T-cell (primary cell): ENCODE data around the gene CCT2. TPM values are rescaled to one million over a fixed set of nuclear protein-coding genes. Genes with fewer than 3 reads are reported as not detected.

Experiments used
- ATAC-seq, 4 experiments: fragments of 200-7000 bp in 3 of 4; fragments of 150-1000 bp in 1 of 4; cut with Tn5 transposase; replicated peaks in 1 of 4; 1 replicate in 3 of 4; 2 replicates in 1 of 4; pipeline ENCODE4 v1.10.0; 2021; ENCODE audit warnings: moderate library complexity in 3 of 4, mild to moderate bottlenecking in 2 of 4, moderate number of reproducible peaks in 1 of 4
- CTCF ChIA-PET, 2 donors: fragments of 300-600 bp; sonication (Branson Sonifier 250); formaldehyde crosslinking; loops; one replicate each; lab custom pipeline; 2022; ENCODE audit warnings: antibody characterized with exemption in 2 of 2; lab: Charles Lee
- POLR2A ChIA-PET, 2 donors: fragments of 300-600 bp; sonication (Branson Sonifier 250); formaldehyde crosslinking; loops; one replicate each; lab custom pipeline; 2022; ENCODE audit warnings: antibody characterized with exemption in 2 of 2; lab: Charles Lee
- DNase-seq, 35 experiments: peaks; one replicate each; pipeline versions ENCODE4 v3.0.0 to v3.0.0-alpha.2; 2013 to 2023
- H3K27ac ChIP-seq: one replicate; pipeline ENCODE4 v1.5.1; 2013; ENCODE audit warnings: low read length
- H3K27me3 ChIP-seq, 2 experiments: replicated peaks in 1 of 2; 1 replicate in 1 of 2; 2 replicates in 1 of 2; pipeline versions ENCODE4 v1.6.1 to v1.7.0; 2013; ENCODE audit warnings: low read length in 1 of 2, mixed read lengths in 1 of 2; ENCODE audit not compliant: control insufficient read depth in 2 of 2, insufficient read depth in 2 of 2; ENCODE audit errors: extremely low read depth in 1 of 2
- H3K36me3 ChIP-seq, 2 donors: 1 replicate in 1 of 2; 2 replicates in 1 of 2; pipeline versions ENCODE4 v1.6.1 to v1.7.0; 2013; ENCODE audit warnings: low read length in 1 of 2; ENCODE audit not compliant: control insufficient read depth in 2 of 2, insufficient read depth in 1 of 2; ENCODE audit errors: extremely low read depth in 1 of 2
- H3K4me1 ChIP-seq, 2 experiments: 1 replicate in 1 of 2; 2 replicates in 1 of 2; pipeline versions ENCODE4 v1.6.1 to v1.7.0; 2013; ENCODE audit warnings: low read length in 2 of 2, mixed read lengths in 1 of 2; ENCODE audit not compliant: insufficient read depth in 2 of 2, control insufficient read depth in 1 of 2; ENCODE audit errors: extremely low read depth in 1 of 2
- H3K4me3 ChIP-seq, 2 donors: 1 replicate in 1 of 2; 2 replicates in 1 of 2; pipeline versions ENCODE4 v1.5.1 to v1.7.0; 2013; ENCODE audit warnings: mild to moderate bottlenecking in 2 of 2, low read length in 1 of 2, moderate library complexity in 1 of 2; ENCODE audit not compliant: control insufficient read depth in 1 of 2; ENCODE audit errors: extremely low read depth in 1 of 2
- H3K9me3 ChIP-seq: 2 replicates; pipeline ENCODE4 v1.7.0; 2013
- H3K27ac Mint-ChIP-seq, 2 donors: one replicate each; pipeline ENCODE4 v1.8.0; 2020 to 2021; ENCODE audit warnings: mild to moderate bottlenecking in 2 of 2, mixed read lengths in 2 of 2
- H3K27me3 Mint-ChIP-seq, 2 donors: one replicate each; pipeline ENCODE4 v1.8.0; 2021 to 2022; ENCODE audit warnings: mixed read lengths in 2 of 2
- H3K36me3 Mint-ChIP-seq: one replicate; pipeline ENCODE4 v1.8.0; 2021; ENCODE audit warnings: mixed read lengths
- H3K4me1 Mint-ChIP-seq, 3 donors: one replicate each; pipeline ENCODE4 v1.8.0; 2020 to 2022; ENCODE audit warnings: mixed read lengths in 3 of 3, mild to moderate bottlenecking in 1 of 3
- H3K4me3 Mint-ChIP-seq, 3 donors: one replicate each; pipeline ENCODE4 v1.8.0; 2020 to 2022; ENCODE audit warnings: mild to moderate bottlenecking in 3 of 3, mixed read lengths in 3 of 3, moderate library complexity in 3 of 3
- H3K9me3 Mint-ChIP-seq, 3 donors: one replicate each; pipeline ENCODE4 v1.8.0; 2020 to 2022; ENCODE audit warnings: mixed read lengths in 3 of 3
- WGBS: methylation state at CpG from one replicate; pipeline ENCODE4 v1.1.5; 2013; ENCODE audit warnings: missing lambda C conversion rate; ENCODE audit not compliant: insufficient coverage; 5-methylcytosine and 5-hydroxymethylcytosine counted together
- total RNA-seq, 35 experiments: library from RNA in 6 of 35; stranded (reverse) in 6 of 35; fragments of 120-200 nt in 1 of 35; gene quantifications; one replicate each; pipeline versions ENCODE4 v1.2.1 to v1.2.4 and lab custom pipeline; 2013 to 2026

Gene CCT2
- total RNA-seq, 5 donors from 2014 or later (not counting 1 experiment from before 2014, with no cell fraction given): 108 to 183 (median 111) TPM

- H3K4me1 Mint-ChIP-seq: peaks cover 0 to 11% (median 4%) of the 10 kb centered on the region in 3 donors
Observed at GRCh38 chr12:69610126-69610525, 24.9 kb downstream of the CCT2 start.

GRCh38 chr12:69610729-69611128, 25.5 kb downstream of the CCT2 start, which contains the start of gene LRRC10:
Gene LRRC10 (minus strand): TSS chr12:69610907. CDS start chr12:69610838, 69 bp downstream.
- WGBS: 92% methylated on average over 8 of the region's 11 CpGs
- DNase-seq (no peak), ATAC-seq (no peak)
- Mint-ChIP-seq H3K27ac (no peak within 1 kb of the TSS), H3K4me1 (peaks cover 0 to 11% (median 4%) of the 10 kb centered on the region in 3 donors), H3K9me3 (no peaks in the 10 kb centered on the region), H3K4me3 (no peak within 1 kb of the TSS), H3K36me3 (no peaks in the 10 kb centered on the region), H3K27me3 (peaks cover 6 to 8% of the 10 kb centered on the region in 2 donors)
- Histone ChIP-seq H3K9me3 (no peaks in the 10 kb centered on the region), H3K4me3 (no peak within 1 kb of the TSS), H3K27me3 (peaks cover 0 to 13% of the 10 kb centered on the region in 2 experiments), H3K36me3 (no peaks in the 10 kb centered on the region), H3K4me1 (no peaks in the 10 kb centered on the region), H3K27ac (no peak within 1 kb of the TSS)
- CTCF ChIA-PET: no interaction called here
- POLR2A ChIA-PET: interaction anchor here in 1 of 2 donors (0.6 kb wide), 2 partner anchors 59 to 336 kb away, joined by 3 to 4 read pairs; no protein-coding TSS in a partner anchor

More at GRCh38 chr12:69610126-69610525, 24.9 kb downstream of the CCT2 start:
- POLR2A ChIA-PET: interaction anchor here in 1 of 2 donors (0.6 kb wide), 1 partner anchor 59 kb away, joined by 3 read pairs; no protein-coding TSS in a partner anchor
- no peak for DNase-seq
- 94% methylated on average over 13 of the region's 15 CpGs for WGBS
- no peak overlapping the region for H3K27ac Mint-ChIP-seq
- ATAC-seq: no peak
- Histone ChIP-seq H3K4me3 (no peak overlapping the region), H3K4me1 (no peaks in the 10 kb centered on the region), H3K9me3 (no peaks in the 10 kb centered on the region), H3K27ac (no peak overlapping the region), H3K27me3 (peaks cover 0 to 13% of the 10 kb centered on the region in 2 experiments), H3K36me3 (no peaks in the 10 kb centered on the region)
- no peak overlapping the region for H3K4me3 Mint-ChIP-seq
- no peaks in the 10 kb centered on the region for H3K36me3 Mint-ChIP-seq
- no peaks in the 10 kb centered on the region for H3K9me3 Mint-ChIP-seq
- peaks cover 3 to 5% of the 10 kb centered on the region in 2 donors for H3K27me3 Mint-ChIP-seq
- CTCF ChIA-PET: interaction anchor here in 1 of 2 donors (0.5 kb wide), 1 partner anchor 262 kb away, joined by 3 read pairs; no protein-coding TSS in a partner anchor

- H3K4me3 ChIP-seq: no peak overlapping the region
- no peaks in the 10 kb centered on the region for H3K4me1 ChIP-seq
- DNase-seq (no peak), ATAC-seq (no peak)
- Mint-ChIP-seq H3K27ac (no peak overlapping the region), H3K4me3 (no peak overlapping the region), H3K27me3 (peaks cover 13 to 17% of the 10 kb centered on the region in 2 donors), H3K4me1 (peaks cover 0 to 6% (median 4%) of the 10 kb centered on the region in 3 donors), H3K9me3 (no peaks in the 10 kb centered on the region), H3K36me3 (no peaks in the 10 kb centered on the region)
- H3K36me3 ChIP-seq: no peaks in the 10 kb centered on the region
- no peak overlapping the region for H3K27ac ChIP-seq
- peaks cover 0 to 24% of the 10 kb centered on the region in 2 experiments for H3K27me3 ChIP-seq
- no peaks in the 10 kb centered on the region for H3K9me3 ChIP-seq
- ChIA-PET POLR2A (no interaction called here), CTCF (no interaction called here)
Observed at GRCh38 chr12:69613351-69613750, 28.1 kb downstream of the CCT2 start.

- no peak overlapping the region for H3K4me3 Mint-ChIP-seq
- no peaks in the 10 kb centered on the region for H3K36me3 ChIP-seq
- no peaks in the 10 kb centered on the region for H3K4me1 Mint-ChIP-seq
- no peak for ATAC-seq
- ChIA-PET CTCF (no interaction called here), POLR2A (no interaction called here)
- no peaks in the 10 kb centered on the region for H3K36me3 Mint-ChIP-seq
- H3K27ac ChIP-seq: no peak overlapping the region
- H3K27me3 Mint-ChIP-seq: peaks cover 13 to 20% of the 10 kb centered on the region in 2 donors
- H3K4me3 ChIP-seq: no peak overlapping the region
- no peaks in the 10 kb centered on the region for H3K9me3 ChIP-seq
- 85% methylated on average over 10 of the region's 14 CpGs for WGBS
- no peaks in the 10 kb centered on the region for H3K4me1 ChIP-seq
- H3K27ac Mint-ChIP-seq: no peak overlapping the region
- peaks cover 0 to 14% of the 10 kb centered on the region in 2 experiments for H3K27me3 ChIP-seq
- no peak for DNase-seq
- no peaks in the 10 kb centered on the region for H3K9me3 Mint-ChIP-seq
Observed at GRCh38 chr12:69616025-69616424, 30.8 kb downstream of the CCT2 start.

- H3K36me3 ChIP-seq: no peaks in the 10 kb centered on the region
Observed at GRCh38 chr12:69619050-69619449, 33.8 kb downstream of the CCT2 start.

GRCh38 chr12:69620077-69620476, 34.8 kb downstream of the CCT2 start:
- H3K27ac Mint-ChIP-seq: no peak overlapping the region
- peaks cover 0 to 11% of the 10 kb centered on the region in 2 experiments for H3K27me3 ChIP-seq
- H3K4me1 ChIP-seq: no peaks in the 10 kb centered on the region
- no peaks in the 10 kb centered on the region for H3K9me3 ChIP-seq
- H3K9me3 Mint-ChIP-seq: no peaks in the 10 kb centered on the region
- no peak overlapping the region for H3K27ac ChIP-seq
- no peaks in the 10 kb centered on the region for H3K36me3 Mint-ChIP-seq
- H3K4me3 Mint-ChIP-seq: no peak overlapping the region
- ATAC-seq (no peak), DNase-seq (no peak)
- H3K4me1 Mint-ChIP-seq: no peaks in the 10 kb centered on the region
- H3K4me3 ChIP-seq: no peak overlapping the region
- POLR2A ChIA-PET: interaction anchor here in 1 of 2 donors (0.6 kb wide), 1 partner anchor 362 kb away, joined by 4 read pairs; no protein-coding TSS in a partner anchor
- WGBS: 71% methylated on average over 1 of the region's 4 CpGs
- CTCF ChIA-PET: no interaction called here
- H3K27me3 Mint-ChIP-seq: peaks cover 15 to 23% of the 10 kb centered on the region in 2 donors
- no peaks in the 10 kb centered on the region for H3K36me3 ChIP-seq

More at GRCh38 chr12:69619050-69619449, 33.8 kb downstream of the CCT2 start:
- no CpG with 5 or more reads among the region's 6 CpGs for WGBS
- Mint-ChIP-seq H3K27me3 (peaks cover 15 to 23% of the 10 kb centered on the region in 2 donors), H3K9me3 (no peaks in the 10 kb centered on the region), H3K27ac (no peak overlapping the region), H3K4me3 (no peak overlapping the region), H3K4me1 (no peaks in the 10 kb centered on the region), H3K36me3 (no peaks in the 10 kb centered on the region)
- no peak for DNase-seq
- ChIA-PET POLR2A (no interaction called here), CTCF (interaction anchor here in 1 of 2 donors (0.6 kb wide), 1 partner anchor 879 kb away, joined by 3 read pairs; no protein-coding TSS in a partner anchor)
- no peak for ATAC-seq
- Histone ChIP-seq H3K4me1 (no peaks in the 10 kb centered on the region), H3K4me3 (no peak overlapping the region), H3K9me3 (no peaks in the 10 kb centered on the region), H3K27ac (no peak overlapping the region), H3K27me3 (peaks cover 0 to 14% of the 10 kb centered on the region in 2 experiments)
